HEK293 (cell line): ENCODE results near the gene ALOX15B.

Source experiments
- CTCF ChIA-PET: fragments of 350-600 bp; formaldehyde crosslinking; extraction: SDS; loops from one replicate; lab custom pipeline; 2021; ENCODE audit warnings: antibody characterized with exemption; lab: Yijun Ruan, JAX
- POLR2A ChIA-PET: fragments of 300-600 bp; formaldehyde crosslinking; extraction: SDS; loops from one replicate; lab custom pipeline; 2020; ENCODE audit warnings: antibody characterized with exemption, inconsistent platforms; lab: Yijun Ruan, JAX
- H3K27ac ChIP-seq: fragments of 200-500 bp; sonication (Bioruptor generic); 2 replicates; pipeline ENCODE4 v1.5.1; 2014; ENCODE audit warnings: low read depth, low read length, control low read depth, inconsistent platforms; ENCODE audit errors: extremely low read depth
- H3K36me3 ChIP-seq, 2 experiments: fragments of 200-500 bp in 1 of 2; sonication (Bioruptor generic) in 1 of 2; 1 replicate in 1 of 2; 2 replicates in 1 of 2; pipeline ENCODE4 v1.5.1; 2014 to 2017; ENCODE audit warnings: inconsistent platforms in 2 of 2, low read length in 2 of 2; ENCODE audit not compliant: control insufficient read depth in 2 of 2, insufficient read depth in 1 of 2
- H3K4me1 ChIP-seq: fragments of 200-500 bp; sonication (Bioruptor generic); 2 replicates; pipeline ENCODE4 v1.5.1; 2014; ENCODE audit warnings: mild to moderate bottlenecking, low read length, inconsistent platforms; ENCODE audit not compliant: control insufficient read depth, insufficient read depth
- H3K4me3 ChIP-seq: 2 replicates; pipeline ENCODE4 v1.5.1; 2011; ENCODE audit warnings: low read depth, mild to moderate bottlenecking, control low read depth, low read length, moderate library complexity
- H3K9me3 ChIP-seq: fragments of 200-500 bp; sonication (Bioruptor generic); 2 replicates; pipeline ENCODE4 v1.5.1; 2014; ENCODE audit warnings: low read depth, low read length, inconsistent platforms; ENCODE audit not compliant: control insufficient read depth, insufficient read depth
- FEZF1 ChIP-seq: fragments of 450-650 bp; formaldehyde crosslinking; IDR thresholded peaks from 2 replicates; pipeline ENCODE4 v1.5.1; 2016; ENCODE audit warnings: missing biosample characterization, missing genetic modification characterization
- GLIS2 ChIP-seq: fragments of 450-650 bp; formaldehyde crosslinking; IDR thresholded peaks from 2 replicates; pipeline ENCODE4 v1.5.1; 2016; ENCODE audit warnings: missing biosample characterization, missing genetic modification characterization
- KLF7 ChIP-seq: fragments of 450-650 bp; formaldehyde crosslinking; IDR thresholded peaks from 2 replicates; pipeline ENCODE4 v1.5.1; 2016; ENCODE audit warnings: missing biosample characterization, missing genetic modification characterization, borderline replicate concordance
- MEIS1 ChIP-seq: sonication (generic); formaldehyde crosslinking; IDR thresholded peaks from 2 replicates; pipeline ENCODE4 v1.8.1; 2022; ENCODE audit warnings: missing genetic modification reagents, mild to moderate bottlenecking, borderline replicate concordance
- RBAK ChIP-seq: fragments of 450-650 bp; formaldehyde crosslinking; IDR thresholded peaks from 2 replicates; pipeline ENCODE4 v1.5.1; 2016; ENCODE audit warnings: missing biosample characterization, missing genetic modification characterization
- SALL2 ChIP-seq: fragments of 450-650 bp; formaldehyde crosslinking; IDR thresholded peaks from 2 replicates; pipeline ENCODE4 v1.5.0; 2017; ENCODE audit warnings: missing biosample characterization, mild to moderate bottlenecking, missing genetic modification characterization, borderline replicate concordance
- YY2 ChIP-seq: fragments of 450-650 bp; formaldehyde crosslinking; IDR thresholded peaks from 2 replicates; pipeline ENCODE4 v1.5.1; 2016; ENCODE audit warnings: missing biosample characterization, missing genetic modification characterization
- ZFHX2 ChIP-seq: fragments of 450-650 bp; formaldehyde crosslinking; conservative IDR thresholded peaks from 2 replicates; pipeline ENCODE4 v1.5.1; 2016; ENCODE audit warnings: missing biosample characterization, missing genetic modification characterization
- ZNF157 ChIP-seq: fragments of 450-650 bp; formaldehyde crosslinking; IDR thresholded peaks from 2 replicates; pipeline ENCODE4 v1.5.1; 2016; ENCODE audit warnings: missing biosample characterization, missing genetic modification characterization
- ZNF175 ChIP-seq: fragments of 450-650 bp; formaldehyde crosslinking; IDR thresholded peaks from 2 replicates; pipeline ENCODE4 v1.5.1; 2016; ENCODE audit warnings: missing biosample characterization, missing genetic modification characterization
- ZNF184 ChIP-seq: fragments of 450-650 bp; IDR thresholded peaks from 2 replicates; pipeline ENCODE4 v1.5.1; 2018; ENCODE audit warnings: missing biosample characterization, mild to moderate bottlenecking, missing genetic modification characterization
- ZNF274 ChIP-seq, 2 experiments: fragments of 200-500 bp in 1 of 2; fragments of 450-650 bp in 1 of 2; sonication (Bioruptor generic) in 1 of 2; formaldehyde crosslinking in 1 of 2; IDR thresholded peaks; 2 replicates each; pipeline versions ENCODE4 v1.5.1 to v1.6.1; 2014 to 2016; ENCODE audit warnings: borderline replicate concordance in 1 of 2, inconsistent platforms in 1 of 2, low read length in 1 of 2, missing biosample characterization in 1 of 2, missing genetic modification characterization in 1 of 2
- ZNF37A ChIP-seq: fragments of 450-650 bp; IDR thresholded peaks from 2 replicates; pipeline ENCODE4 v1.5.1; 2018; ENCODE audit warnings: missing biosample characterization, missing genetic modification characterization
- ZNF449 ChIP-seq: fragments of 450-650 bp; formaldehyde crosslinking; IDR thresholded peaks from 2 replicates; pipeline ENCODE4 v1.5.1; 2017; ENCODE audit warnings: missing biosample characterization, mild to moderate bottlenecking, missing genetic modification characterization, moderate library complexity
- ZNF473 ChIP-seq: fragments of 450-650 bp; formaldehyde crosslinking; IDR thresholded peaks from 2 replicates; pipeline ENCODE4 v1.5.1; 2017; ENCODE audit warnings: missing biosample characterization, missing genetic modification characterization
- ZNF529 ChIP-seq: fragments of 450-650 bp; formaldehyde crosslinking; IDR thresholded peaks from 2 replicates; pipeline ENCODE4 v1.5.1; 2017; ENCODE audit warnings: missing genetic modification characterization, missing biosample characterization; ENCODE audit not compliant: insufficient replicate concordance
- ZNF571 ChIP-seq: fragments of 450-650 bp; formaldehyde crosslinking; IDR thresholded peaks from 2 replicates; pipeline ENCODE4 v1.5.0; 2017; ENCODE audit warnings: missing biosample characterization, missing genetic modification characterization
- ZSCAN5A ChIP-seq: fragments of 450-650 bp; formaldehyde crosslinking; IDR thresholded peaks from 2 replicates; pipeline ENCODE4 v1.5.1; 2016; ENCODE audit warnings: missing biosample characterization, missing genetic modification characterization
- TF ChIP-seq, protein P1 (sequence below): fragments of 450-650 bp; formaldehyde crosslinking; IDR thresholded peaks from 2 replicates; pipeline ENCODE4 v1.5.1; 2016; ENCODE audit warnings: missing biosample characterization, missing genetic modification characterization
- TF ChIP-seq, protein P2 (sequence below): fragments of 450-650 bp; formaldehyde crosslinking; IDR thresholded peaks from 2 replicates; pipeline ENCODE4; 2016; ENCODE audit warnings: missing biosample characterization, missing genetic modification characterization

Gene ALOX15B

GRCh38 chr17:8002721-8003593, 35.9 kb upstream of the ALOX15B start:
- H3K36me3 ChIP-seq, result no peaks in the 10 kb centered on the region
- H3K27ac ChIP-seq, result no peak overlapping the region
- POLR2A ChIA-PET, result no interaction called here
- CTCF ChIA-PET, result interaction anchor here (1.0 to 2.4 kb wide), 6 partner anchors 13 to 114 kb away, joined by 3 to 20 read pairs (median 9); partner anchors contain the start of gene CHD3
- TF ChIP-seq YY2 (tag by site-specific recombination), result no peak
- no peak for TF ChIP-seq FEZF1
- no peak for TF ChIP-seq ZNF274 (IDR thresholded peaks at IDR 0.05; ENCODE audit: low read length)
- no peak for TF ChIP-seq ZNF274 (tag by site-specific recombination; IDR thresholded peaks at IDR 0.05; ENCODE audit: borderline replicate concordance)
- TF ChIP-seq ZNF449 (tag by site-specific recombination), result no peak
- TF ChIP-seq, all 188 proteins: peak for 0
- Histone ChIP-seq H3K4me1 (no peaks in the 10 kb centered on the region), H3K9me3 (no peaks in the 10 kb centered on the region), H3K4me3 (no peak overlapping the region)

GRCh38 chr17:8003594-8004181, 35.2 kb upstream of the ALOX15B start:
- Histone ChIP-seq H3K4me1 (no peaks in the 10 kb centered on the region), H3K27ac (no peak overlapping the region), H3K36me3 (no peaks in the 10 kb centered on the region), H3K4me3 (no peak overlapping the region), H3K9me3 (no peaks in the 10 kb centered on the region)
- TF ChIP-seq ZFHX2 (tag by site-specific recombination) (no peak), FEZF1 (no peak), GLIS2 (no peak)
- POLR2A ChIA-PET, result interaction anchor here (1.9 kb wide), 1 partner anchor 71 kb away, joined by 4 read pairs; the partner anchor contains the start of genes CNTROB and TRAPPC1
- CTCF ChIA-PET, result interaction anchor here (0.8 to 2.4 kb wide), 5 partner anchors 12 to 54 kb away, joined by 4 to 12 read pairs (median 10); no protein-coding TSS in a partner anchor

GRCh38 chr17:8004899-8005298, 34.0 kb upstream of the ALOX15B start:
- POLR2A ChIA-PET, result interaction anchor here (0.5 to 1.9 kb wide), 2 partner anchors 73 to 972 kb away, joined by 4 to 5 read pairs; partner anchors contain the start of genes CNTROB and TRAPPC1
- H3K4me3 ChIP-seq, result no peak overlapping the region
- H3K36me3 ChIP-seq, result no peaks in the 10 kb centered on the region
- CTCF ChIA-PET, result interaction anchor here (0.7 to 2.4 kb wide), 6 partner anchors 8 to 69 kb away, joined by 3 to 12 read pairs (median 8); no protein-coding TSS in a partner anchor
- no peaks in the 10 kb centered on the region for H3K9me3 ChIP-seq
- TF ChIP-seq, protein P1, sequence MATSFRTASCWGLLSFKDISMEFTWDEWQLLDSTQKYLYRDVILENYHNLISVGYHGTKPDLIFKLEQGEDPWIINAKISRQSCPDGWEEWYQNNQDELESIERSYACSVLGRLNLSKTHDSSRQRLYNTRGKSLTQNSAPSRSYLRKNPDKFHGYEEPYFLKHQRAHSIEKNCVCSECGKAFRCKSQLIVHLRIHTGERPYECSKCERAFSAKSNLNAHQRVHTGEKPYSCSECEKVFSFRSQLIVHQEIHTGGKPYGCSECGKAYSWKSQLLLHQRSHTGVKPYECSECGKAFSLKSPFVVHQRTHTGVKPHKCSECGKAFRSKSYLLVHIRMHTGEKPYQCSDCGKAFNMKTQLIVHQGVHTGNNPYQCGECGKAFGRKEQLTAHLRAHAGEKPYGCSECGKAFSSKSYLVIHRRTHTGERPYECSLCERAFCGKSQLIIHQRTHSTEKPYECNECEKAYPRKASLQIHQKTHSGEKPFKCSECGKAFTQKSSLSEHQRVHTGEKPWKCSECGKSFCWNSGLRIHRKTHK (tag by site-specific recombination), result no peak
- no peak for TF ChIP-seq RBAK
- TF ChIP-seq ZNF529, result no peak
- TF ChIP-seq ZNF184 (tag by site-specific recombination), result no peak
- no peak for TF ChIP-seq ZNF473 (tag by site-specific recombination)
- TF ChIP-seq, protein P2, sequence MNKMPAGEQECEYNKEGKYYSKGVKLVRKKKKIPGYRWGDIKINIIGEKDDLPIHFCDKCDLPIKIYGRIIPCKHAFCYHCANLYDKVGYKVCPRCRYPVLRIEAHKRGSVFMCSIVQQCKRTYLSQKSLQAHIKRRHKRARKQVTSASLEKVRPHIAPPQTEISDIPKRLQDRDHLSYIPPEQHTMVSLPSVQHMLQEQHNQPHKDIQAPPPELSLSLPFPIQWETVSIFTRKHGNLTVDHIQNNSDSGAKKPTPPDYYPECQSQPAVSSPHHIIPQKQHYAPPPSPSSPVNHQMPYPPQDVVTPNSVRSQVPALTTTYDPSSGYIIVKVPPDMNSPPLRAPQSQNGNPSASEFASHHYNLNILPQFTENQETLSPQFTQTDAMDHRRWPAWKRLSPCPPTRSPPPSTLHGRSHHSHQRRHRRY (tag by site-specific recombination), result no peak
- no peak for TF ChIP-seq ZNF571 (tag by site-specific recombination)
- no peak for TF ChIP-seq ZNF37A
- TF ChIP-seq ZNF175 (tag by site-specific recombination), result no peak
- no peak for TF ChIP-seq KLF7 (tag by site-specific recombination)
- TF ChIP-seq ZSCAN5A (tag by site-specific recombination), result no peak
- TF ChIP-seq MEIS1 (CRISPR knock-in tag), result no peak
- no peak for TF ChIP-seq SALL2 (tag by site-specific recombination)
- no peak for TF ChIP-seq ZNF157 (tag by site-specific recombination)
- no peak overlapping the region for H3K27ac ChIP-seq
- H3K4me1 ChIP-seq, result no peaks in the 10 kb centered on the region
